ENCODE measurements around the gene PITX2. TPM values are rescaled to one million over a fixed set of nuclear protein-coding genes. Genes with fewer than 3 reads are reported as not detected.

The PITX2 gene
- polyA plus RNA-seq, 1 of the 3 experiments (the other 2 are of a cell fraction): not detected

GRCh38 chr4:110654254-110654635, 31.4 kb upstream of the PITX2 start:
- CTCF ChIA-PET: interaction anchor here (0.5 kb wide), 1 partner anchor 1581 kb away, joined by 4 read pairs; no protein-coding TSS in a partner anchor
- DNase-seq: no peak

More at GRCh38 chr4:110654254-110654635, 31.4 kb upstream of the PITX2 start:
- Histone ChIP-seq H3K4me1 (ENCODE audit: control insufficient read depth in 1 of 2, insufficient read depth in 2 of 2, low read depth in 1 of 2, low read length in 1 of 2) (no peaks in the 10 kb centered on the region), H4K20me1 (ENCODE audit: insufficient read depth) (no peaks in the 10 kb centered on the region), H3F3A (replicated peaks; ENCODE audit: insufficient read depth) (no peaks in the 10 kb centered on the region), H3K27ac (ENCODE audit: low read depth in 2 of 2, low read length in 1 of 2) (no peak overlapping the region), H3K4me2 (no peak overlapping the region), H3K9me2 (no peaks in the 10 kb centered on the region), H3K9ac (no peak overlapping the region), H3K36me3 (replicated peaks in 1 of 2; ENCODE audit: control insufficient read depth in 1 of 2, insufficient read depth in 2 of 2, low read length in 1 of 2) (no peaks in the 10 kb centered on the region), H3K9me3 (no peaks in the 10 kb centered on the region), H3K4me3 (ENCODE audit: low read depth in 2 of 2, low read length in 1 of 2) (no peak overlapping the region), H3K79me2 (ENCODE audit: insufficient read depth) (no peaks in the 10 kb centered on the region), H2AFZ (ENCODE audit: low read depth) (no peak overlapping the region), H3K27me3 (ENCODE audit: insufficient read depth) (no peaks in the 10 kb centered on the region; the same call in 1 of the 2 replicates)
- POLR2A ChIA-PET: no interaction called here
- TF ChIP-seq GABPA (IDR thresholded peaks at IDR 0.05; ENCODE audit: low read depth) (no peak), ELF1 (IDR thresholded peaks at IDR 0.05) (no peak), CTCF (IDR thresholded peaks at IDR 0.05) (no peak), RXRA (IDR thresholded peaks at IDR 0.05; ENCODE audit: borderline replicate concordance, low read depth) (no peak), MEF2A (IDR thresholded peaks at IDR 0.05; ENCODE audit: borderline replicate concordance, low read depth) (no peak), FOXJ3 (CRISPR knock-in tag; IDR thresholded peaks at IDR 0.05) (no peak), USF2 (IDR thresholded peaks at IDR 0.05; ENCODE audit: borderline replicate concordance, low read depth, low read length) (no peak), EP300 (IDR thresholded peaks at IDR 0.05; ENCODE audit: borderline replicate concordance in 1 of 2, low read depth in 1 of 2, low read length in 1 of 2) (no peak), SIN3A (IDR thresholded peaks at IDR 0.05; ENCODE audit: borderline replicate concordance, low read depth, low read length) (no peak), REST (IDR thresholded peaks at IDR 0.05; ENCODE audit: low read depth, low read length) (no peak), NRF1 (IDR thresholded peaks at IDR 0.05; ENCODE audit: low read depth, low read length) (no peak)
- TF ChIP-seq, protein P1, sequence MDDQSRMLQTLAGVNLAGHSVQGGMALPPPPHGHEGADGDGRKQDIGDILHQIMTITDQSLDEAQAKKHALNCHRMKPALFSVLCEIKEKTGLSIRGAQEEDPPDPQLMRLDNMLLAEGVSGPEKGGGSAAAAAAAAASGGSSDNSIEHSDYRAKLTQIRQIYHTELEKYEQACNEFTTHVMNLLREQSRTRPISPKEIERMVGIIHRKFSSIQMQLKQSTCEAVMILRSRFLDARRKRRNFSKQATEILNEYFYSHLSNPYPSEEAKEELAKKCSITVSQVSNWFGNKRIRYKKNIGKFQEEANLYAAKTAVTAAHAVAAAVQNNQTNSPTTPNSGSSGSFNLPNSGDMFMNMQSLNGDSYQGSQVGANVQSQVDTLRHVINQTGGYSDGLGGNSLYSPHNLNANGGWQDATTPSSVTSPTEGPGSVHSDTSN (IDR thresholded peaks at IDR 0.05): no peak
- TF ChIP-seq, protein P2, sequence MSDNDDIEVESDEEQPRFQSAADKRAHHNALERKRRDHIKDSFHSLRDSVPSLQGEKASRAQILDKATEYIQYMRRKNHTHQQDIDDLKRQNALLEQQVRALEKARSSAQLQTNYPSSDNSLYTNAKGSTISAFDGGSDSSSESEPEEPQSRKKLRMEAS (IDR thresholded peaks at IDR 0.05; ENCODE audit: low read depth): no peak
- TF ChIP-seq, protein P3, sequence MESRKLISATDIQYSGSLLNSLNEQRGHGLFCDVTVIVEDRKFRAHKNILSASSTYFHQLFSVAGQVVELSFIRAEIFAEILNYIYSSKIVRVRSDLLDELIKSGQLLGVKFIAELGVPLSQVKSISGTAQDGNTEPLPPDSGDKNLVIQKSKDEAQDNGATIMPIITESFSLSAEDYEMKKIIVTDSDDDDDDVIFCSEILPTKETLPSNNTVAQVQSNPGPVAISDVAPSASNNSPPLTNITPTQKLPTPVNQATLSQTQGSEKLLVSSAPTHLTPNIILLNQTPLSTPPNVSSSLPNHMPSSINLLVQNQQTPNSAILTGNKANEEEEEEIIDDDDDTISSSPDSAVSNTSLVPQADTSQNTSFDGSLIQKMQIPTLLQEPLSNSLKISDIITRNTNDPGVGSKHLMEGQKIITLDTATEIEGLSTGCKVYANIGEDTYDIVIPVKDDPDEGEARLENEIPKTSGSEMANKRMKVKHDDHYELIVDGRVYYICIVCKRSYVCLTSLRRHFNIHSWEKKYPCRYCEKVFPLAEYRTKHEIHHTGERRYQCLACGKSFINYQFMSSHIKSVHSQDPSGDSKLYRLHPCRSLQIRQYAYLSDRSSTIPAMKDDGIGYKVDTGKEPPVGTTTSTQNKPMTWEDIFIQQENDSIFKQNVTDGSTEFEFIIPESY (IDR thresholded peaks at IDR 0.05; ENCODE audit: borderline replicate concordance, low read depth): no peak
